A549 (cell line): Measurements from ENCODE around the gene FAM163A. TPM values are rescaled to one million over a fixed set of nuclear protein-coding genes. Genes with fewer than 3 reads are reported as not detected.

Source experiments
- ATAC-seq, 2 experiments: fragments of 200-7000 bp in 1 of 2; fragments of >200 bp in 1 of 2; cut with Nextera tagmentation in 1 of 2; cut with Tn5 transposase in 1 of 2; 3 replicates each; pipeline versions ENCODE4 v1.8.0 to v1.9.1; 2018 to 2020; ENCODE audit warnings: mild to moderate bottlenecking in 1 of 2, moderate library complexity in 1 of 2
- CTCF ChIA-PET: fragments of 300-600 bp; sonication (Branson Sonifier 250); formaldehyde crosslinking; extraction: SDS; loops from one replicate; lab custom pipeline; 2021; ENCODE audit warnings: antibody characterized with exemption, inconsistent platforms; lab: Yijun Ruan, JAX
- POLR2A ChIA-PET: fragments of 350-600 bp; formaldehyde crosslinking; extraction: SDS; loops from one replicate; lab custom pipeline; 2021; ENCODE audit warnings: antibody characterized with exemption, inconsistent platforms; lab: Yijun Ruan, JAX
- DNase-seq, 2 experiments: peaks; one replicate each; pipeline versions ENCODE4 v3.0.0 to v3.0.0-alpha.2; 2011 to 2016; ENCODE audit warnings: low read depth in 1 of 2, low spot score in 1 of 2
- FAIRE-seq: peaks from 2 replicates; lab custom pipeline; 2011; peaks lifted over from hg19 to GRCh38; lab: Jason Lieb, UNC
- H3K27ac ChIP-seq, 2 experiments: fragments of >200 bp; sonication (Bioruptor Twin); formaldehyde crosslinking; 3 replicates each; pipeline ENCODE4 v1.5.1; 2016 to 2017
- H3K4me1 ChIP-seq: fragments of >200 bp; sonication (Bioruptor Twin); formaldehyde crosslinking; 3 replicates; pipeline ENCODE4 v1.6.1; 2016
- H3K4me2 ChIP-seq: fragments of >200 bp; sonication (Bioruptor Twin); formaldehyde crosslinking; 3 replicates; pipeline ENCODE4 v1.6.1; 2016
- H3K4me3 ChIP-seq: fragments of >200 bp; sonication (Bioruptor Twin); formaldehyde crosslinking; 3 replicates; pipeline ENCODE4 v1.5.1; 2016
- H3K9me3 ChIP-seq: fragments of >200 bp; sonication (Bioruptor Twin); formaldehyde crosslinking; 3 replicates; pipeline ENCODE4 v1.6.1; 2016
- BCL3 ChIP-seq: fragments of >200 bp; sonication (Bioruptor Twin); formaldehyde crosslinking; IDR thresholded peaks from 3 replicates; pipeline ENCODE4 v1.6.1; 2016
- EHF ChIP-seq: fragments of 250-450 bp; sonication (Bioruptor Pico); IDR thresholded peaks from 2 replicates; pipeline ENCODE4 v1.5.0; 2020; ENCODE audit warnings: mild to moderate bottlenecking
- EHMT2 ChIP-seq: fragments of 200-600 bp; sonication (generic); IDR thresholded peaks from 2 replicates; pipeline ENCODE4 v1.6.1; 2016; ENCODE audit warnings: antibody characterized with exemption, low read depth, mild to moderate bottlenecking, moderate library complexity
- FOSB ChIP-seq: fragments of 250-450 bp; sonication (Bioruptor Pico); IDR thresholded peaks from 2 replicates; pipeline ENCODE4 v1.5.0; 2020; ENCODE audit warnings: mild to moderate bottlenecking, moderate library complexity
- GATA3 ChIP-seq: IDR thresholded peaks from 2 replicates; pipeline ENCODE4 v1.6.1; 2012; ENCODE audit warnings: borderline replicate concordance
- HEYL ChIP-seq: fragments of 250-450 bp; sonication (Bioruptor Pico); IDR thresholded peaks from 2 replicates; pipeline ENCODE4 v1.8.0; 2021; ENCODE audit warnings: mild to moderate bottlenecking, moderate library complexity
- JUN ChIP-seq, 2 experiments: fragments of >200 bp; sonication (Bioruptor Twin); formaldehyde crosslinking; IDR thresholded peaks; 2 replicates in 1 of 2; 3 replicates in 1 of 2; pipeline ENCODE4 v1.6.1; 2016 to 2017
- JUNB ChIP-seq: fragments of >200 bp; sonication (Bioruptor Twin); formaldehyde crosslinking; IDR thresholded peaks from 2 replicates; pipeline ENCODE4 v1.6.1; 2016
- KDM5A ChIP-seq: fragments of 200-600 bp; sonication (generic); IDR thresholded peaks from 2 replicates; pipeline ENCODE4 v1.6.1; 2016; ENCODE audit warnings: antibody characterized with exemption, mild to moderate bottlenecking
- MAZ ChIP-seq: fragments of 150-350 bp; IDR thresholded peaks from 2 replicates; pipeline ENCODE4 v1.6.1; 2014; ENCODE audit warnings: antibody characterized with exemption, low read depth, low read length, borderline replicate concordance
- MYC ChIP-seq: IDR thresholded peaks from 2 replicates; pipeline ENCODE4 v1.6.1; 2012; ENCODE audit warnings: mild to moderate bottlenecking, inconsistent platforms, low read length, improper control_type of control experiment, borderline replicate concordance
- NFE2L2 ChIP-seq: fragments of 150-350 bp; conservative IDR thresholded peaks from 2 replicates; pipeline ENCODE4 v1.6.1; 2014; ENCODE audit warnings: low read length
- PHF8 ChIP-seq: fragments of 200-600 bp; sonication (generic); IDR thresholded peaks from 2 replicates; pipeline ENCODE4 v1.6.1; 2016; ENCODE audit warnings: low read depth, mild to moderate bottlenecking, antibody characterized with exemption, moderate library complexity, borderline replicate concordance
- RAD21 ChIP-seq, 2 experiments: fragments of >200 bp in 1 of 2; sonication (Bioruptor Twin) in 1 of 2; formaldehyde crosslinking in 1 of 2; IDR thresholded peaks in 1 of 2; conservative IDR thresholded peaks in 1 of 2; 2 replicates in 1 of 2; 3 replicates in 1 of 2; pipeline ENCODE4 v1.6.1; 2012 to 2018; ENCODE audit warnings: inconsistent platforms in 1 of 2
- RARB ChIP-seq: fragments of 250-450 bp; sonication (Bioruptor Pico); IDR thresholded peaks from 2 replicates; pipeline ENCODE4 v1.8.0; 2021; ENCODE audit warnings: mild to moderate bottlenecking, moderate library complexity
- RCOR1 ChIP-seq: fragments of 150-350 bp; IDR thresholded peaks from 2 replicates; pipeline ENCODE4 v1.6.1; 2014; ENCODE audit warnings: antibody characterized with exemption, low read length, low read depth
- REST ChIP-seq: fragments of 200-600 bp; sonication (generic); IDR thresholded peaks from 2 replicates; pipeline ENCODE4 v1.6.1; 2016; ENCODE audit warnings: antibody characterized with exemption, mild to moderate bottlenecking, moderate library complexity
- RFX5 ChIP-seq: fragments of 450-650 bp; IDR thresholded peaks from 2 replicates; pipeline ENCODE4 v1.7.1; 2014; ENCODE audit warnings: antibody characterized with exemption, mild to moderate bottlenecking, moderate library complexity
- SMC3 ChIP-seq: fragments of >200 bp; sonication (Bioruptor Twin); formaldehyde crosslinking; IDR thresholded peaks from 3 replicates; pipeline ENCODE4 v1.6.1; 2018; ENCODE audit warnings: inconsistent platforms
- TP53 ChIP-seq: fragments of 250-450 bp; sonication (Bioruptor Pico); IDR thresholded peaks from 2 replicates; pipeline ENCODE4 v1.5.0; 2021; ENCODE audit warnings: mild to moderate bottlenecking, moderate library complexity
- ZC3H11A ChIP-seq: fragments of 450-650 bp; IDR thresholded peaks from 2 replicates; pipeline ENCODE4 v1.6.1; 2014; ENCODE audit warnings: antibody characterized with exemption, mild to moderate bottlenecking
- whole genome bisulfite sequencing: methylation state at CpG from one replicate; pipeline ENCODE4 v1.1.6; 2017; ENCODE audit errors: missing lambda C conversion rate; 5-methylcytosine and 5-hydroxymethylcytosine counted together
- polyA plus RNA-seq, 4 experiments: library from polyadenylated mRNA; depleted of rRNA in 3 of 4; stranded (reverse); fragments of >200 nt; fragmentation: RNase III in 1 of 4; extraction: RNeasy Plus Mini Kit Qiagen cat#74134 plus additional on column Dnase treatment in 1 of 4; gene quantifications; 2 replicates in 3 of 4; 3 replicates in 1 of 4; pipeline ENCODE4 v1.2.3, GENCODE V29; 2011 to 2017
- TF ChIP-seq, protein P1 (sequence below): fragments of >200 bp; sonication (Bioruptor Twin); formaldehyde crosslinking; IDR thresholded peaks from 3 replicates; pipeline ENCODE4 v1.5.1; 2016
- TF ChIP-seq, protein P2 (sequence below): fragments of 250-450 bp; sonication (Bioruptor Pico); IDR thresholded peaks from 2 replicates; pipeline ENCODE4 v1.5.0; 2020; ENCODE audit warnings: low read depth, mild to moderate bottlenecking, moderate library complexity

FAM163A gene
- polyA plus RNA-seq, 2 of the 4 experiments (the other 2 are of a cell fraction): not detected

- CTCF ChIA-PET: interaction anchor here (0.9 to 2.2 kb wide), 4 partner anchors 13 to 95 kb away, joined by 3 to 10 read pairs (median 5); no protein-coding TSS in a partner anchor
- Histone ChIP-seq H3K27ac (no peak overlapping the region), H3K4me1 (no peaks in the 10 kb centered on the region), H3K4me3 (no peak overlapping the region), H3K9me3 (peaks cover 44% of the 10 kb centered on the region; the same call in 2 of the 3 replicates), H3K4me2 (no peak overlapping the region)
- DNase-seq (no peak), FAIRE-seq (no peak), ATAC-seq (no peak)
- TF ChIP-seq TP53: no peak
- TF ChIP-seq EHF (CRISPR knock-in tag): no peak
- no peak for TF ChIP-seq BCL3
- TF ChIP-seq EHMT2: no peak
- no peak for TF ChIP-seq JUNB
- TF ChIP-seq MAZ: no peak
- TF ChIP-seq GATA3: no peak
- POLR2A ChIA-PET: no interaction called here
These were observed 23.8 kb upstream of the FAM163A start for GRCh38 chr1:179719272-179719671.

DNA sequence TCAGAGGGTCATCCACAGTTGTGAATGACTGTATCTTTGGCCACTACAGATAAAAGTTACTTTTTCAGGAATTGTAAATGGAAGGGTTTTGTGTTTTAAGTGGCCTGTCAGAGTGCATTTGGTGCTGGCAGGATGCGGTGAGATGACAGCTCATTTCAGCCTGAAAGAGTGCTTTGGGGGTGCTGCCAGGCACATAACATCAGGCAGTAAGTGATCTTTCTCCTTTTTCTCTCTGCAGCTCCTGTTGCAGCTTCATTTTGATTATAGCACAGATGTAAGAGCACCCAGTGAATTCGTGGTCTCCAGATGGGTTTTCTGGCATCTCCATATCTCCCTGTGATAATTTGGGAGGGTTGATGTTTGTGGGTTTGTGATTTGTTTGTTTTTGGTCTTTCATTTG is 14.8 kb upstream of the FAM163A start:
- whole genome bisulfite sequencing: 0% methylated on average over 2 of the region's 2 CpGs
- no peak for ATAC-seq

DNA sequence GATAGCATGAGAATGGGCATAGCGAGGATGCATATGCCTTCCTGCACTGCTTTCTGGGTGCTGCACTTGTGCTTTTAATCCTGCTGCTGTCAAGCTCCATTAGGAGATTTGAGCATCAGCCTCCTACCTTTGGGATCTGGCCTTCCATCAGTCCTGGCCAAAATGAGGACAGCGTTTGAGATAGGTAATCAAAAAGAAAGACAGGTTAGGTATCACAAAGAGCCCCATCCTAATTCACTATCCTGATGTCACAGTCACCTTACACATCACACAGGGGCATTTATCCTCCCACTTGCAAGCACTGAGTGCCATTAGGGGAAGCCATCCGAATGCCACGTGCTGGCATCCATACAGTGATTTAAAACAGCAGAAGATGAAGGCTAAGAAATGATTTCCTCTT is 13.2 kb upstream of the FAM163A start:
- no peak for ATAC-seq
- CTCF ChIA-PET: interaction anchor here (1.3 to 14.4 kb wide), 3 partner anchors 17 to 82 kb away, joined by 3 to 120 read pairs (median 49); no protein-coding TSS in a partner anchor

More for the DNA sequence above, 14.8 kb upstream of the FAM163A start:
- ChIA-PET CTCF (interaction anchor here (1.0 to 14.4 kb wide), 4 partner anchors 11 to 83 kb away, joined by 4 to 120 read pairs (median 32); no protein-coding TSS in a partner anchor), POLR2A (no interaction called here)
- Histone ChIP-seq H3K4me3 (no peak overlapping the region), H3K9me3 (no peaks in the 10 kb centered on the region), H3K4me2 (no peak overlapping the region), H3K4me1 (no peaks in the 10 kb centered on the region), H3K27ac (no peak overlapping the region)
- FAIRE-seq (no peak), DNase-seq (no peak)
- TF ChIP-seq, protein P1, sequence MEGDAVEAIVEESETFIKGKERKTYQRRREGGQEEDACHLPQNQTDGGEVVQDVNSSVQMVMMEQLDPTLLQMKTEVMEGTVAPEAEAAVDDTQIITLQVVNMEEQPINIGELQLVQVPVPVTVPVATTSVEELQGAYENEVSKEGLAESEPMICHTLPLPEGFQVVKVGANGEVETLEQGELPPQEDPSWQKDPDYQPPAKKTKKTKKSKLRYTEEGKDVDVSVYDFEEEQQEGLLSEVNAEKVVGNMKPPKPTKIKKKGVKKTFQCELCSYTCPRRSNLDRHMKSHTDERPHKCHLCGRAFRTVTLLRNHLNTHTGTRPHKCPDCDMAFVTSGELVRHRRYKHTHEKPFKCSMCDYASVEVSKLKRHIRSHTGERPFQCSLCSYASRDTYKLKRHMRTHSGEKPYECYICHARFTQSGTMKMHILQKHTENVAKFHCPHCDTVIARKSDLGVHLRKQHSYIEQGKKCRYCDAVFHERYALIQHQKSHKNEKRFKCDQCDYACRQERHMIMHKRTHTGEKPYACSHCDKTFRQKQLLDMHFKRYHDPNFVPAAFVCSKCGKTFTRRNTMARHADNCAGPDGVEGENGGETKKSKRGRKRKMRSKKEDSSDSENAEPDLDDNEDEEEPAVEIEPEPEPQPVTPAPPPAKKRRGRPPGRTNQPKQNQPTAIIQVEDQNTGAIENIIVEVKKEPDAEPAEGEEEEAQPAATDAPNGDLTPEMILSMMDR: no peak
- no peak for TF ChIP-seq RCOR1
- TF ChIP-seq RAD21 (conservative IDR thresholded peaks at IDR 0.05 in 1 of 2, IDR thresholded peaks at IDR 0.05 in 1 of 2): no peak

DNA sequence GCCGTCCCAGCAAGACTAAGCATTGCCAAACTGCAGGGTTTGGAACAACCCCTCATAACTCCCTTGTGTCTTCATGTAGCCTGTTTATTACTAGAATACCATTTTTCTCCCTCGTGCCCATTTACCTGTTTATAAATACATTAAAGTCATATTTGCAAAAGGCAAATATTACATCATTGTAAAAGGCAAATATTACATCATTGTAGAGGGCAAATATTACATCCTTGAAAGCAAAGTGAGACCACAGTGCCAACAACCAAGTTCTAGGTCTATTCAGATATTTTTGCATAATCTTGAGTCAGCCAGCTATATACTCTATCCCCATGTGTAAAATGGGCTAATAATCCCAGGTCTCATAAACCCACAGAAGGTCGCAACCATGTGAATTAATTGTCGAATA is 11.4 kb upstream of the FAM163A start:
- CTCF ChIA-PET: interaction anchor here (8.7 to 14.4 kb wide), 2 partner anchors 26 to 80 kb away, joined by 49 to 120 read pairs; no protein-coding TSS in a partner anchor
- POLR2A ChIA-PET: no interaction called here
- no peak for FAIRE-seq
- no peak for TF ChIP-seq REST
- TF ChIP-seq RFX5: no peak
- TF ChIP-seq, protein P2, sequence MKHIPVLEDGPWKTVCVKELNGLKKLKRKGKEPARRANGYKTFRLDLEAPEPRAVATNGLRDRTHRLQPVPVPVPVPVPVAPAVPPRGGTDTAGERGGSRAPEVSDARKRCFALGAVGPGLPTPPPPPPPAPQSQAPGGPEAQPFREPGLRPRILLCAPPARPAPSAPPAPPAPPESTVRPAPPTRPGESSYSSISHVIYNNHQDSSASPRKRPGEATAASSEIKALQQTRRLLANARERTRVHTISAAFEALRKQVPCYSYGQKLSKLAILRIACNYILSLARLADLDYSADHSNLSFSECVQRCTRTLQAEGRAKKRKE: no peak
- TF ChIP-seq PHF8: no peak
- TF ChIP-seq NFE2L2: no peak
- no peak for TF ChIP-seq RARB (CRISPR knock-in tag)
- TF ChIP-seq JUN (IDR thresholded peaks at IDR 0.05): no peak
- TF ChIP-seq KDM5A: no peak

More for the DNA sequence above, 13.2 kb upstream of the FAM163A start:
- H3K4me1 ChIP-seq: no peaks in the 10 kb centered on the region
- POLR2A ChIA-PET: no interaction called here
- WGBS: 11% methylated on average over 4 of the region's 4 CpGs
- no peak overlapping the region for H3K4me3 ChIP-seq
- no peak overlapping the region for H3K27ac ChIP-seq
- no peak for FAIRE-seq
- DNase-seq: no peak
- no peaks in the 10 kb centered on the region for H3K9me3 ChIP-seq
- TF ChIP-seq HEYL (CRISPR knock-in tag) (no peak), MAZ (no peak), TP53 (no peak), MYC (no peak), SMC3 (no peak), FOSB (CRISPR knock-in tag) (no peak), PHF8 (no peak), ZC3H11A (no peak)
- no peak overlapping the region for H3K4me2 ChIP-seq

More for the DNA sequence above, 11.4 kb upstream of the FAM163A start:
- DNase-seq: no peak
- H3K4me3 ChIP-seq: no peak overlapping the region
- ATAC-seq: no peak
- no peaks in the 10 kb centered on the region for H3K4me1 ChIP-seq
- no peaks in the 10 kb centered on the region for H3K9me3 ChIP-seq
- no peak overlapping the region for H3K4me2 ChIP-seq
- no peak overlapping the region for H3K27ac ChIP-seq
- WGBS: 36% methylated on average over 4 of the region's 4 CpGs
